Measurements from ENCODE around the gene DYSF. TPM values are rescaled to one million over a fixed set of nuclear protein-coding genes. Genes with fewer than 3 reads are reported as not detected.

DYSF gene
- total and polyA plus RNA-seq, 2 donors (not counting 3 experiments of a cell fraction or from before 2014, with no cell fraction given): 50.9 to 152 TPM

- peaks cover 3 to 41% of the 10 kb centered on the region in 2 experiments for H3K36me3 ChIP-seq (ENCODE audit: control insufficient read depth in 2 of 2, extremely low read depth in 1 of 2, insufficient read depth in 2 of 2, low read length in 2 of 2)
- intact Hi-C loops (cut with micrococcal nuclease): no loop called here
- FAIRE-seq: no peak
- H3K4me1 ChIP-seq (ENCODE audit: control insufficient read depth, extremely low read depth, insufficient read depth, low read length): no peaks in the 10 kb centered on the region
- H3K79me2 ChIP-seq (ENCODE audit: control insufficient read depth, insufficient read depth, low read length): no peaks in the 10 kb centered on the region
- H3K9ac ChIP-seq (replicated peaks; ENCODE audit: extremely low read depth, insufficient read depth, low read length): no peak overlapping the region
- ChIA-PET CTCF (no interaction called here), POLR2A (no interaction called here)
- dilution Hi-C loops (cut with MboI; ENCODE audit: extremely low pct_ligation_motif_present, low sequenced_read_pairs): no loop called here
- H3K4me3 ChIP-seq (replicated peaks in 1 of 3; ENCODE audit: insufficient read depth in 1 of 3, low read depth in 1 of 3, low read length in 3 of 3): no peak overlapping the region
- no peaks in the 10 kb centered on the region for H3K27me3 ChIP-seq (ENCODE audit: control insufficient read depth in 2 of 2, insufficient read depth in 2 of 2, low read length in 2 of 2)
- no peak overlapping the region for H2AFZ ChIP-seq (ENCODE audit: low read depth, low read length)
- no peaks in the 10 kb centered on the region for H3K9me3 ChIP-seq (replicated peaks; ENCODE audit: control insufficient read depth, insufficient read depth, low read length)
- no peak for DNase-seq (ENCODE audit: low read depth, low spot score)
- no peaks in the 10 kb centered on the region for H3K9me1 ChIP-seq (replicated peaks; ENCODE audit: control insufficient read depth, extremely low read depth, insufficient read depth, low read length)
- H4K20me1 ChIP-seq (replicated peaks; ENCODE audit: control insufficient read depth, extremely low read depth, insufficient read depth, low read length): no peaks in the 10 kb centered on the region
- no peak overlapping the region for H3K27ac ChIP-seq (ENCODE audit: insufficient read depth, low read depth, low read length)
- TF ChIP-seq POLR2A (IDR thresholded peaks at IDR 0.05; ENCODE audit: low read depth, low read length): no peak
- no peak for TF ChIP-seq MAX (IDR thresholded peaks at IDR 0.05; ENCODE audit: insufficient read depth, insufficient read length)
- TF ChIP-seq EZH2 (IDR thresholded peaks at IDR 0.05; ENCODE audit: borderline replicate concordance, low read depth, low read length, severe bottlenecking): no peak
- TF ChIP-seq POLR2AphosphoS5 (IDR thresholded peaks at IDR 0.05; ENCODE audit: insufficient read depth, low read depth, low read length): no peak
- TF ChIP-seq CTCF (IDR thresholded peaks at IDR 0.05; ENCODE audit: extremely low read depth in 1 of 2, insufficient read depth in 1 of 2, low read depth in 1 of 2, low read length in 2 of 2): no peak
- TF ChIP-seq MYC (IDR thresholded peaks at IDR 0.05; ENCODE audit: low read depth, low read length): no peak
- no peak for TF ChIP-seq GATA2 (IDR thresholded peaks at IDR 0.05; ENCODE audit: insufficient read depth, insufficient read length, low read depth, low read length)
- TF ChIP-seq FOS (IDR thresholded peaks at IDR 0.05; ENCODE audit: borderline replicate concordance, insufficient read depth, low read length): no peak
- no peak for TF ChIP-seq JUN (IDR thresholded peaks at IDR 0.05; ENCODE audit: borderline replicate concordance, insufficient read depth, insufficient read length, low read depth)
- BruUV-seq (replicated peaks): no TSS peak
- H3K4me2 ChIP-seq (ENCODE audit: insufficient read depth, low read length): no peak overlapping the region
Observed at GRCh38 chr2:71563872-71564271, 110.5 kb downstream of the DYSF start.

All from endothelial cell of umbilical vein (primary cell).